CD14-positive monocyte (primary cell): ENCODE data around the gene ADA. TPM values are rescaled to one million over a fixed set of nuclear protein-coding genes. Genes with fewer than 3 reads are reported as not detected.

Source experiments
- DNase-seq, 3 donors: peaks; one replicate each; pipeline ENCODE4 v3.0.0-alpha.2; 2011 to 2022
- H2AFZ ChIP-seq: 2 replicates; pipeline ENCODE4 v1.6.0; 2012; ENCODE audit warnings: mild to moderate bottlenecking, low read depth, low read length, inconsistent platforms; ENCODE audit not compliant: insufficient read depth, poor library complexity, severe bottlenecking
- H3K27ac ChIP-seq, 2 donors: 1 replicate in 1 of 2; 2 replicates in 1 of 2; pipeline ENCODE4 v1.5.1; 2012 to 2013; ENCODE audit warnings: low read length in 2 of 2, control low read depth in 1 of 2, inconsistent platforms in 1 of 2, low read depth in 1 of 2, mild to moderate bottlenecking in 1 of 2
- H3K27me3 ChIP-seq, 2 donors: one replicate each; pipeline versions ENCODE4 v1.6.0 to v1.6.1; 2011 to 2013; ENCODE audit warnings: low read length in 2 of 2; ENCODE audit not compliant: control insufficient read depth in 2 of 2, insufficient read depth in 2 of 2
- H3K36me3 ChIP-seq, 2 donors: replicated peaks in 1 of 2; 1 replicate in 1 of 2; 2 replicates in 1 of 2; pipeline versions ENCODE4 v1.5.1 to v1.6.1; 2012 to 2013; ENCODE audit warnings: low read length in 2 of 2, control low read depth in 1 of 2, inconsistent platforms in 1 of 2, mild to moderate bottlenecking in 1 of 2; ENCODE audit not compliant: insufficient read depth in 2 of 2, control insufficient read depth in 1 of 2
- H3K4me1 ChIP-seq, 2 donors: 1 replicate in 1 of 2; 2 replicates in 1 of 2; pipeline versions ENCODE4 v1.5.1 to v1.6.1; 2012 to 2013; ENCODE audit warnings: low read length in 2 of 2, control low read depth in 1 of 2, inconsistent platforms in 1 of 2, mild to moderate bottlenecking in 1 of 2, moderate library complexity in 1 of 2; ENCODE audit not compliant: insufficient read depth in 2 of 2, control insufficient read depth in 1 of 2
- H3K4me2 ChIP-seq: replicated peaks from 2 replicates; pipeline ENCODE3; 2012; ENCODE audit warnings: low read length, moderate library complexity, mild to moderate bottlenecking; ENCODE audit not compliant: poor library complexity, severe bottlenecking; ENCODE audit errors: extremely low read depth
- H3K4me3 ChIP-seq, 3 experiments: fragments of 200-600 bp in 1 of 3; sonication (generic) in 1 of 3; replicated peaks in 1 of 3; 1 replicate in 2 of 3; 2 replicates in 1 of 3; pipeline ENCODE4 v1.5.1; 2011 to 2013; ENCODE audit warnings: low read length in 3 of 3, mild to moderate bottlenecking in 3 of 3, control low read depth in 2 of 3, low read depth in 2 of 3, inconsistent platforms in 1 of 3, moderate library complexity in 1 of 3
- H3K79me2 ChIP-seq: 2 replicates; pipeline ENCODE4 v1.6.0; 2012; ENCODE audit warnings: mild to moderate bottlenecking, control low read depth, inconsistent platforms, low read length, moderate library complexity; ENCODE audit not compliant: insufficient read depth
- H3K9ac ChIP-seq: 2 replicates; pipeline ENCODE4 v1.6.0; 2017; ENCODE audit warnings: low read length, mild to moderate bottlenecking; ENCODE audit not compliant: insufficient read depth, poor library complexity, severe bottlenecking
- H3K9me3 ChIP-seq, 2 donors: replicated peaks in 1 of 2; 1 replicate in 1 of 2; 2 replicates in 1 of 2; pipeline versions ENCODE4 v1.5.1 to v1.6.1; 2012 to 2013; ENCODE audit warnings: low read length in 2 of 2, control low read depth in 1 of 2; ENCODE audit not compliant: control insufficient read depth in 1 of 2, insufficient read depth in 1 of 2
- H4K20me1 ChIP-seq: 2 replicates; pipeline ENCODE4 v1.6.0; 2012; ENCODE audit warnings: mild to moderate bottlenecking, low read length, control low read depth, moderate library complexity; ENCODE audit not compliant: insufficient read depth
- H3K27ac Mint-ChIP-seq, 7 donors: one replicate each; pipeline ENCODE4 v1.8.0; 2020; ENCODE audit warnings: mild to moderate bottlenecking in 7 of 7, mixed read lengths in 7 of 7, moderate library complexity in 6 of 7, inconsistent platforms in 2 of 7
- H3K27me3 Mint-ChIP-seq, 3 donors: one replicate each; pipeline ENCODE4 v1.8.0; 2021 to 2022; ENCODE audit warnings: low read depth in 3 of 3, mild to moderate bottlenecking in 3 of 3, mixed read lengths in 3 of 3, moderate library complexity in 3 of 3, inconsistent platforms in 1 of 3
- H3K36me3 Mint-ChIP-seq, 2 donors: one replicate each; pipeline ENCODE4 v1.8.0; 2020; ENCODE audit warnings: mixed read lengths in 2 of 2, inconsistent platforms in 1 of 2, mild to moderate bottlenecking in 1 of 2
- H3K4me1 Mint-ChIP-seq: one replicate; pipeline ENCODE4 v1.8.0; 2020; ENCODE audit warnings: mild to moderate bottlenecking, mixed read lengths
- H3K4me3 Mint-ChIP-seq, 2 donors: one replicate each; pipeline ENCODE4 v1.8.0; 2020; ENCODE audit warnings: mild to moderate bottlenecking in 2 of 2, mixed read lengths in 2 of 2, moderate library complexity in 1 of 2
- H3K9me3 Mint-ChIP-seq, 7 donors: one replicate each; pipeline ENCODE4 v1.8.0; 2020 to 2022; ENCODE audit warnings: mixed read lengths in 7 of 7, mild to moderate bottlenecking in 6 of 7, moderate library complexity in 6 of 7, inconsistent platforms in 2 of 7
- CTCF ChIP-seq: fragments of 200-600 bp; IDR thresholded peaks from one replicate; pipeline ENCODE4 v1.8.0; 2022; ENCODE audit warnings: antibody characterized with exemption, mild to moderate bottlenecking
- WGBS: methylation state at CpG from one replicate; pipeline ENCODE4 v1.1.5; 2013; ENCODE audit warnings: missing lambda C conversion rate; ENCODE audit not compliant: insufficient coverage; 5-methylcytosine and 5-hydroxymethylcytosine counted together
- intact Hi-C, 2 donors: fragments of 100-400 bp; cut with micrococcal nuclease; formaldehyde crosslinking; loops; one replicate each; pipeline versions ENCODE4 v1.15.0 to v1.15.1; 2023
- polyA plus RNA-seq, 3 donors: library from polyadenylated mRNA; depleted of rRNA in 1 of 3; unstranded in 2 of 3; stranded (reverse) in 1 of 3; fragments of 300-500 nt in 2 of 3; fragments of >200 nt in 1 of 3; fragmentation: Illumina TruSeq in 2 of 3; gene quantifications; 1 replicate in 2 of 3; 2 replicates in 1 of 3; pipeline ENCODE4 v1.2.3, GENCODE V29; 2012 to 2021

Gene ADA
- polyA plus RNA-seq, 3 donors, result 11.1 to 17.2 (median 15.6) TPM

- no peaks in the 10 kb centered on the region for H4K20me1 ChIP-seq
- H3K4me1 ChIP-seq, result no peaks in the 10 kb centered on the region
- H3K27ac ChIP-seq, result no peak overlapping the region
- no peaks in the 10 kb centered on the region for H3K27me3 ChIP-seq
- Mint-ChIP-seq H3K9me3 (peaks cover 0 to 4% (median 0%) of the 10 kb centered on the region in 7 donors), H3K36me3 (no peaks in the 10 kb centered on the region), H3K27ac (no peak overlapping the region), H3K4me1 (peaks cover 5% of the 10 kb centered on the region), H3K27me3 (peaks cover 0 to 4% (median 2%) of the 10 kb centered on the region in 3 donors), H3K4me3 (no peak overlapping the region)
- H3K9ac ChIP-seq, result no peak overlapping the region
- no peaks in the 10 kb centered on the region for H3K36me3 ChIP-seq
- intact Hi-C loops, result no loop called here
- DNase-seq, result no peak
- no peak overlapping the region for H3K4me2 ChIP-seq
- H3K79me2 ChIP-seq, result no peaks in the 10 kb centered on the region
- no peak overlapping the region for H2AFZ ChIP-seq
- no peak overlapping the region for H3K4me3 ChIP-seq
- H3K9me3 ChIP-seq, result no peaks in the 10 kb centered on the region
- TF ChIP-seq CTCF, result no peak
These were observed 42.1 kb upstream of the ADA start for GRCh38 chr20:44693627-44694026.

- intact Hi-C loops, result no loop called here
- DNase-seq, result no peak
- no peaks in the 10 kb centered on the region for H3K4me1 ChIP-seq
- H3K27ac Mint-ChIP-seq, result peak overlapping the region in 1 of 7 donors; percentile 22
- H3K36me3 Mint-ChIP-seq, result no peaks in the 10 kb centered on the region
- no peaks in the 10 kb centered on the region for H3K36me3 ChIP-seq
- H4K20me1 ChIP-seq, result no peaks in the 10 kb centered on the region
- H3K9ac ChIP-seq, result no peak overlapping the region
- WGBS, result 100% methylated on average over 6 of the region's 7 CpGs
- H3K4me2 ChIP-seq, result no peak overlapping the region
- no peak overlapping the region for H3K27ac ChIP-seq
- H3K79me2 ChIP-seq, result no peaks in the 10 kb centered on the region
- H3K9me3 Mint-ChIP-seq, result peaks cover 0 to 4% (median 0%) of the 10 kb centered on the region in 7 donors
- H2AFZ ChIP-seq, result no peak overlapping the region
- H3K4me3 Mint-ChIP-seq, result no peak overlapping the region
- H3K4me3 ChIP-seq, result no peak overlapping the region
- H3K4me1 Mint-ChIP-seq, result peaks cover 5% of the 10 kb centered on the region
- no peak for TF ChIP-seq CTCF
- H3K27me3 Mint-ChIP-seq, result peaks cover 0 to 4% (median 2%) of the 10 kb centered on the region in 3 donors
- H3K27me3 ChIP-seq, result no peaks in the 10 kb centered on the region
- no peaks in the 10 kb centered on the region for H3K9me3 ChIP-seq
These were observed 41.5 kb upstream of the ADA start for GRCh38 chr20:44692932-44693480.
